ENCODE results near the gene BACH1.

Gene BACH1

DNA sequence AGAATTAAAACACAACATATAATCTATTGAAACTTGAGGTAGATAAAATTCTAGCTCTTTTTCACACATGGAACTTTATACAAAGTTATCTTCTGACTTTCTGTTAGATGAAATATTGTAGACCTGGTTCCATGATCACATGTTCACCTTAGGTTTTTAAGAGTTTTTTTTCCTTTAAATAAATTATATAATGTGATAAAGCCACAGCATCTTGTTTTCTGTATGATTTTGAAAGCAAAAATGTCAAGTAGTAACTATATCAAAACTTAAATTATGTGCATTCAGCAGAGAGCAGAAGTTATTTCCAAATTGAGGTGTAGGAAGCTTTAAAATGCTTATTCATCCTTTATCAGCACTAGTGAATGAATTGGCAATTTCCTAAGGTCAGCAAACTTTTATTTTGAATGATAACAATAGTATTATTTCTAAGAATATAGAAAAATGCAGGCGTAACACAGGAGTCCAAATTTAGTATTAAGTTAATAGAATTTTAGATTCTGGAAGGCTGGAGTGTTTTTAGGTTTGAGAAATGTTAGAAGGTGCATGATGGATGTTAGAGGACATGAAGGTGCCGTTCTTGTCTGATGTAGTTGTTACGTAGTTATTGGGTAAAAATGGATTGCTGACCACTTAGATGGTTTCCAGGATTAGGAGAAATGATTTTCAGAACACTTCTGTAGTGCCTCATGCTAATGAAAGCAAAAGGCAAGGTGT is 17.5 kb downstream of the BACH1 start:
- Histone ChIP-seq H4K20me1 (ENCODE audit: control insufficient read depth, insufficient read depth, low read depth, low read length) (0 out of 2 replicates have a peak, but pooled peaks cover 6% of the 10 kb centered on the region), H3K9me3 (ENCODE audit: control insufficient read depth, insufficient read depth, low read length) (no peaks in the 10 kb centered on the region), H3F3A (ENCODE audit: control insufficient read depth, insufficient read depth) (no peaks in the 10 kb centered on the region), H3K79me2 (ENCODE audit: control insufficient read depth, low read length) (peaks cover 99% of the 10 kb centered on the region), H3K27me3 (ENCODE audit: control insufficient read depth, low read length) (no peaks in the 10 kb centered on the region), H3K4me3 (ENCODE audit: low read length) (no peak overlapping the region), H3K27ac (ENCODE audit: low read depth, low read length) (no peak overlapping the region), H3K9me2 (replicated peaks; ENCODE audit: control insufficient read depth, low read length) (no peaks in the 10 kb centered on the region), H3K4me2 (ENCODE audit: low read length) (no peak overlapping the region), H3K4me1 (ENCODE audit: control insufficient read depth, low read length) (0 out of 2 replicates have a peak, but pooled peaks cover 5% of the 10 kb centered on the region), H3K36me3 (ENCODE audit: control insufficient read depth, low read length) (peaks cover 9% of the 10 kb centered on the region; the same call in 1 of the 2 replicates)
- TF ChIP-seq, protein P1, sequence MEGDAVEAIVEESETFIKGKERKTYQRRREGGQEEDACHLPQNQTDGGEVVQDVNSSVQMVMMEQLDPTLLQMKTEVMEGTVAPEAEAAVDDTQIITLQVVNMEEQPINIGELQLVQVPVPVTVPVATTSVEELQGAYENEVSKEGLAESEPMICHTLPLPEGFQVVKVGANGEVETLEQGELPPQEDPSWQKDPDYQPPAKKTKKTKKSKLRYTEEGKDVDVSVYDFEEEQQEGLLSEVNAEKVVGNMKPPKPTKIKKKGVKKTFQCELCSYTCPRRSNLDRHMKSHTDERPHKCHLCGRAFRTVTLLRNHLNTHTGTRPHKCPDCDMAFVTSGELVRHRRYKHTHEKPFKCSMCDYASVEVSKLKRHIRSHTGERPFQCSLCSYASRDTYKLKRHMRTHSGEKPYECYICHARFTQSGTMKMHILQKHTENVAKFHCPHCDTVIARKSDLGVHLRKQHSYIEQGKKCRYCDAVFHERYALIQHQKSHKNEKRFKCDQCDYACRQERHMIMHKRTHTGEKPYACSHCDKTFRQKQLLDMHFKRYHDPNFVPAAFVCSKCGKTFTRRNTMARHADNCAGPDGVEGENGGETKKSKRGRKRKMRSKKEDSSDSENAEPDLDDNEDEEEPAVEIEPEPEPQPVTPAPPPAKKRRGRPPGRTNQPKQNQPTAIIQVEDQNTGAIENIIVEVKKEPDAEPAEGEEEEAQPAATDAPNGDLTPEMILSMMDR (IDR thresholded peaks at IDR 0.05; ENCODE audit: low read depth, low read length, poor library complexity, severe bottlenecking) = no peak
- TF ChIP-seq EZH2phosphoT487 (IDR thresholded peaks at IDR 0.05; ENCODE audit: borderline replicate concordance, low read length) = no peak

DNA sequence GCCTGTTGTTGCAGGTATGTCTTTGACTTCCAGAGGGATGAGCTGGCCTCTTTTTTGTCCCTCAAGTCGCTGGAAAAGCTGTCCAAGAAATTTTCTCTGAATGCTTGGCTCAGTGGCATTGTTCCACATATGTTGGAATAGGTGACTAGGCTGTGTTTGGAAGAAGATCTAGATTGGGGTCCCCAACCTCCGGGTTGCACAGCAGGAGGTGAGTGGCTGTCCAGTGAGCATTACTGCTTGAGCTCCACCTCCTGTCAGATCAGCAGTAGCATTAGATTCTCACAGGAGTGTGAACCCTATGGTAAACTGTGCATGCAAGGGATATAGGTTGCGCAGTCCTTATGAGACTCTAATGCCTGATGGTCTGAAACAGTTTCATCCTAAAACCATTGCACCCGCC is 18.1 kb downstream of the BACH1 start:
- no peaks in the 10 kb centered on the region for H3K9me2 ChIP-seq (replicated peaks; ENCODE audit: control insufficient read depth, low read length)
- peaks cover 9% of the 10 kb centered on the region; the same call in 1 of the 2 replicates for H3K36me3 ChIP-seq (ENCODE audit: control insufficient read depth, low read length)
- 0 out of 2 replicates have a peak, but pooled peaks cover 5% of the 10 kb centered on the region for H3K4me1 ChIP-seq (ENCODE audit: control insufficient read depth, low read length)
- peaks cover 97% of the 10 kb centered on the region for H3K79me2 ChIP-seq (ENCODE audit: control insufficient read depth, low read length)
- no peaks in the 10 kb centered on the region for H3K27me3 ChIP-seq (ENCODE audit: control insufficient read depth, low read length)
- 0 out of 2 replicates have a peak, but pooled peaks cover 6% of the 10 kb centered on the region for H4K20me1 ChIP-seq (ENCODE audit: control insufficient read depth, insufficient read depth, low read depth, low read length)
- no peaks in the 10 kb centered on the region for H3K9me3 ChIP-seq (ENCODE audit: control insufficient read depth, insufficient read depth, low read length)
- TF ChIP-seq EZH2phosphoT487 (IDR thresholded peaks at IDR 0.05; ENCODE audit: borderline replicate concordance, low read length) = no peak
- TF ChIP-seq, protein P1 (IDR thresholded peaks at IDR 0.05; ENCODE audit: low read depth, low read length, poor library complexity, severe bottlenecking) = no peak
- H3K27ac ChIP-seq (ENCODE audit: low read depth, low read length) = no peak overlapping the region
- no peak overlapping the region for H3K4me3 ChIP-seq (ENCODE audit: low read length)
- no peak overlapping the region for H3K4me2 ChIP-seq (ENCODE audit: low read length)
- no peaks in the 10 kb centered on the region for H3F3A ChIP-seq (ENCODE audit: control insufficient read depth, insufficient read depth)

DNA sequence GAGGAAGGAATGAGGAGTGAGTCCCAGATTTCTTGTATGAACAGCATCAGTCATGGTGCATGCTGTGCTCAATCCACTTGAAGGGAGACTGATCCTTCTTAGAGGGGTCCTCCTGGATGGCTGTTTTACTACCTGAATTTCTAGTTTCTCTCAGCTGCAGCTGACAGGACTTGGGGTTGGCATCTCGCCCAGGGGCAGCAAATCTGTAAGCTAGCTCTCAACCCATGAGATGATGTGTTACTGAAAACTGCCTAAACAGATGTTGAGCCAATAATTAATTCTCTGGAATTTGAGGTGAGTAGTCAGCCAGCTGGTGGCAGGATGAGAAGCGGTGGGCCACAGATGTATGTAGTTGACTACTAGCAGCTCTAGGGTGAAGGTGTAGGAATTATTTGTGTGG is 19.6 kb downstream of the BACH1 start:
- Histone ChIP-seq H3K9me2 (replicated peaks; ENCODE audit: control insufficient read depth, low read length) (no peaks in the 10 kb centered on the region), H3K79me2 (ENCODE audit: control insufficient read depth, low read length) (peaks cover 95% of the 10 kb centered on the region), H3K4me2 (ENCODE audit: low read length) (no peak overlapping the region), H4K20me1 (ENCODE audit: control insufficient read depth, insufficient read depth, low read depth, low read length) (0 out of 2 replicates have a peak, but pooled peaks cover 6% of the 10 kb centered on the region), H3K27me3 (ENCODE audit: control insufficient read depth, low read length) (no peaks in the 10 kb centered on the region), H3K4me3 (ENCODE audit: low read length) (no peak overlapping the region), H3K27ac (ENCODE audit: low read depth, low read length) (no peak overlapping the region), H3K9me3 (ENCODE audit: control insufficient read depth, insufficient read depth, low read length) (no peaks in the 10 kb centered on the region), H3F3A (ENCODE audit: control insufficient read depth, insufficient read depth) (no peaks in the 10 kb centered on the region), H3K4me1 (ENCODE audit: control insufficient read depth, low read length) (0 out of 2 replicates have a peak, but pooled peaks cover 3% of the 10 kb centered on the region), H3K36me3 (ENCODE audit: control insufficient read depth, low read length) (peaks cover 22% of the 10 kb centered on the region)
- no peak for TF ChIP-seq EZH2phosphoT487 (IDR thresholded peaks at IDR 0.05; ENCODE audit: borderline replicate concordance, low read length)
- TF ChIP-seq, protein P1 (IDR thresholded peaks at IDR 0.05; ENCODE audit: low read depth, low read length, poor library complexity, severe bottlenecking) = no peak
